Ectodermal cell (in vitro differentiated cells): ENCODE data around the gene CTSD.

Source experiments
- H3K27ac ChIP-seq: 2 replicates; pipeline ENCODE4 v1.7.0; 2013; ENCODE audit warnings: mild to moderate bottlenecking, low read depth, low read length; ENCODE audit not compliant: insufficient read depth, poor library complexity, severe bottlenecking
- H3K27me3 ChIP-seq: 2 replicates; pipeline ENCODE4 v1.7.0; 2013; ENCODE audit warnings: mild to moderate bottlenecking, low read length; ENCODE audit not compliant: insufficient read depth, control insufficient read depth, poor library complexity, severe bottlenecking
- H3K36me3 ChIP-seq: one replicate; pipeline ENCODE4 v1.7.0; 2013; ENCODE audit warnings: low read length; ENCODE audit not compliant: control insufficient read depth, insufficient read depth
- H3K4me1 ChIP-seq: one replicate; pipeline ENCODE4 v1.7.0; 2013; ENCODE audit warnings: low read length; ENCODE audit not compliant: control insufficient read depth, insufficient read depth
- H3K4me3 ChIP-seq: 2 replicates; pipeline ENCODE4 v1.7.0; 2013; ENCODE audit warnings: low read depth, low read length, control low read depth; ENCODE audit not compliant: insufficient read depth
- H3K9me3 ChIP-seq: 2 replicates; pipeline ENCODE4 v1.7.0; 2013; ENCODE audit warnings: mild to moderate bottlenecking, low read length, moderate library complexity; ENCODE audit not compliant: control insufficient read depth
- WGBS, 2 experiments: methylation state at CpG; one replicate each; pipeline ENCODE4 v1.1.7; 2013; ENCODE audit warnings: missing lambda C conversion rate in 2 of 2; 5-methylcytosine and 5-hydroxymethylcytosine counted together

Gene CTSD

DNA sequence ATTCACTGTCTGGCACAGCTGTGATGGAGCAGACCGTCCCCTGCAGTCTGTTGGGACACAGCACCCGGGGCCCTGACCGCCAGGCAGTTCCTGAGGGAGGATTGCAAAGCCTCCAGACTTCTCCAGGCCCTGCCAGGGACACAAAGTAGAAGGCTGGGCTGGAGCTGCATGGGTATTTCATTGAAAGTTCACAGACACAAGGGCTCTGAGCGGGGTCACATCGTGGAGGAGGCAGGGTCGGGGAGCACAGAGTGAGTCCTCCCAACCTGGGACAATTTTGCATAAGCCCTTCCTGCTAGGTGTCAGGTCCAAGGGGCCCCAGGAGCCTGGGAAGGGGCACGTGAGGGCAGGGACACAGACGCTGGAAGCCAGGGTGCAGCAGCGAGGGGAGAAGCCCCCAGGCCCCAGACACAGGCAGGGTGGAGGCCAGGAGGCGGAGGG lies 29.1 kb downstream of the CTSD start:
- H3K36me3 ChIP-seq = no peaks in the 10 kb centered on the region
- no peak overlapping the region for H3K4me3 ChIP-seq
- peaks cover 7% of the 10 kb centered on the region for H3K4me1 ChIP-seq
- H3K27ac ChIP-seq = no peak overlapping the region
- H3K9me3 ChIP-seq = no peaks in the 10 kb centered on the region
- H3K27me3 ChIP-seq = peaks cover 5% of the 10 kb centered on the region
- WGBS, 2 experiments = 84% methylated on average over 10 of the region's 10 CpGs

DNA sequence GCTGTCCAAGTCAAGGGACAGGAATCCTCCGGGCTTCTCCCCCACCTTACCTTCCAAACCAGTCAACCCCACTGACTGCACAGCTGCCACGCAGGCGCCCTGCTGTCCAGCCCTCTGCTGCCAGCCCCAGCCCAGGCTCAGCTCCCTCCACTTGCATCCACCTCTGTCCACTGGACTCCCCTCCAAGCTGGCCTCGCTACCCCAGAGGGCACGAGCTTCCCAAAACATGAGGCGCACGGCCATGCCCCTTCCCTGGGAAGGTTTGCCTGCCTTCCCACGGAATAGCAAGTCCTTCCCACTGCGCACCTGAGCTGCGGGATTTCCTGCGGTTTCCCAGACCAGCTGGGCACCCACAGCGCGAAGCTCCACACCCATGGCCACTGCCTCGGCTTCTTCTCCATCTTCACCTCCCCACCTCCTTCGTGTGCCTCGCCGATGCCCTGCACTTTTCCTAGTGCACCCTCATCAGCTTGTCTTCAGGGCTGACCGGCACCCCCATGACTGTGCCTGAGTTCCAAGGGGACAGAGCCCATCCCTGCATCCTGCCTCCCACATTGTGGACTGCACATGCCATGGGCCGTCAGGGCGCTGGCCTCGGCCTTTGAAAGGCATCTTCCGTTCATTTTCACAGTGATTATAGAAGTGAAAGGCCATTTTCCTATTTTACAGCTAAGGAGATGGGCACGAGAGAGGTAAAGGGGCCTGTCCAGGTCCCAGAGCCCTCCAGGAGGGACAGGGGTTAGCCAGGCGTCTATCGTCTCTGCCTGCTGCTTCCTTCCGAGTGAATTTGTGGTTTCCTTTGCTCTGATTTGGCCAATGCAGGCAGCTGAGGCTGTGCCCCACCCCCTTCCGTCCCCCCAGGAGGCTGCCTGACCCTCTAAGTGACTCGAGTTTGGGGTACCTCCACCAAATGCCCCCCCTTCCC lies 29.7 kb downstream of the CTSD start:
- H3K4me1 ChIP-seq = peaks cover 7% of the 10 kb centered on the region
- no peak overlapping the region for H3K4me3 ChIP-seq
- no peaks in the 10 kb centered on the region for H3K27me3 ChIP-seq
- no peak overlapping the region for H3K27ac ChIP-seq
- WGBS, 2 experiments = 89% methylated on average over 28 of the region's 28 CpGs
- no peaks in the 10 kb centered on the region for H3K9me3 ChIP-seq
- no peaks in the 10 kb centered on the region for H3K36me3 ChIP-seq

DNA sequence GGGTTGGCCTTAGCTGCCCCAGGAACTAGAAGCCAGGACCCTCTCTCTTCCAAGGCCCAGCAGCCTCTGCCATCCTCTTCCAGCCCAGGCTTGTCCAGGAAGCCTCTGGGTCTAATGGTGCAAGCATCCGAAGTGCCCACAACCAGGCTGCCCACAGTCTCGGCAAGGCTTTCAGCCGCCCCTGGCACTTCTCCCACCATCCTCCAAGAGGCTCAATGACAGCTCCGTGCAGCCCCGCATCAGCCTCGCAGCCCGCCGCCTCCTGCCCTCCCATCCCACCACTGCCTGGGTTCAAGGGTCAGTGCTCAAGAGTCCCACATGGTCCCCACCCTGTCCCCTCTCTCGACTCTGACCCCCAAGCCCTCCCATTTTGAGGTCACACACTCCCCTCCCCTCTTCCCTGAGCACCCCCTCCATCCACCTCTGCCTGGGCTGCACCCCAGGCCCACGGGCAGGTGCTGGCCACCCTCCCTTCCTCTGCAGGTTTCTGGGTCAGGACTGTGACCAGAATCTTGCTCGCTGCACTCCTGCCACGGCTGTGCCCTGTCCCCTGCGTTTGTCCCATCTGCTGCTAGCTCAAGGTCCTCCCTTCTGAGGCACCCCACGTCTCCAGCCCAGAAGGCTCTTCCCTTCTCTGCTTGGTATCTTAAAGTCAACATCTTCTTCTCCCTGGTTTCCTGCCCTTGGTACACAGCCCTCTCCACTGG lies 30.6 kb downstream of the CTSD start:
- 87 to 90% methylated on average over 14 of the region's 14 CpGs for WGBS, 2 experiments
- Histone ChIP-seq H3K36me3 (no peaks in the 10 kb centered on the region), H3K4me1 (peaks cover 7% of the 10 kb centered on the region), H3K4me3 (no peak overlapping the region), H3K27me3 (no peaks in the 10 kb centered on the region), H3K27ac (no peak overlapping the region), H3K9me3 (no peaks in the 10 kb centered on the region)

DNA sequence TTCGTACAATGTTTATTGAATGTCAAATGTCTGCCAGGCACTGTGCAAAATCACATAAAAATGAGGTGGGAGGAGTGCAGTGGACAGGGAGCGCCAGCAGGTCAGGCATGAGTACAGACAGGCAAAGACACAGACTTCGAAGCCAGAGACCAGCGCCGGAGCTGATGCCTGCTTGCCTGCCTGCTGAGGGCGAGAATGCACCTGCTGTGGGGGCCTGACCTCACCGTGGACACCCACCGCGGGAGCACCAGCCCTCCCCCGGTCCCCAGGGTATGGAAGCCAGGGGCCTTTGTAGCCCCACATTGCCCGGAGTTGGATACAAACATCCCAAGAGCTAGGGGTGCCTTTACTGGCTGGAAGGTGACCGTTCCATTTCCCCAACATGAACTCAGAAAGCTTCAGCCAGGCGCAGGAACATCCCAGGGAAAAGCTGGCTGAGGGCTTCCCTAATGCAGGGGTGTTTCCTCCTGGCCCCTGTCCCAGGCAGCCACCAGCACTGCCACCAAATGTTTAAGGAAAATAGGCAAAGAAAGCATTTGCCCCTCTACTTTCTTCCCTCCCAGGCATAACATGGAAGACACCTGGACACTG lies 31.2 kb downstream of the CTSD start:
- Histone ChIP-seq H3K9me3 (no peaks in the 10 kb centered on the region), H3K36me3 (no peaks in the 10 kb centered on the region), H3K27ac (no peak overlapping the region), H3K4me3 (no peak overlapping the region), H3K4me1 (peaks cover 7% of the 10 kb centered on the region), H3K27me3 (no peaks in the 10 kb centered on the region)
- WGBS, 2 experiments = 54 to 59% methylated on average over 13 of the region's 13 CpGs

DNA sequence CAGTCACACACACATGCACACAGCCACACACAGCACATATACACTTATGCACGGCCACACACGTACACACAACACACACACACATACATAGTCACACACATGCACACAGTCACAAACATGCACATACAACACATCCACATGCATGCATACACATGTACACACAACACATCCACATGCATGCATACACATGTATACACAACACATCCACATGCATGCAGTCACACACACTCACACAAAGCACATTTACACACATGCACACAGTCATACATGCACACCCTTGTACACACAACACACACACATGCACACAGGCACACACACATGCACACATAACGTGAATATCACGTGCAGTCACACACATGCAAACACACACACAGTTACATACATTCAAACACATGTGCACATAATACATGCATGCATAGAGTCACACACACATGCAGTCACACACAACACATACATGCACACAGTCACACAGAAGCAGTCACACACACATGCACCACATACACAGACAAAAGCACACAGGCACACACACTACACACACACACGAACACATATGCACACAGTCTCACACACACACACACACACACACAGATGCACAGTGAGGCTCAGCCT lies 32.2 kb downstream of the CTSD start:
- no peak overlapping the region for H3K27ac ChIP-seq
- peaks cover 7% of the 10 kb centered on the region for H3K4me1 ChIP-seq
- H3K9me3 ChIP-seq = no peaks in the 10 kb centered on the region
- no peaks in the 10 kb centered on the region for H3K36me3 ChIP-seq
- no peak overlapping the region for H3K4me3 ChIP-seq
- H3K27me3 ChIP-seq = peaks cover 4% of the 10 kb centered on the region
- 89 to 93% methylated on average over 5 of the region's 5 CpGs for WGBS, 2 experiments

DNA sequence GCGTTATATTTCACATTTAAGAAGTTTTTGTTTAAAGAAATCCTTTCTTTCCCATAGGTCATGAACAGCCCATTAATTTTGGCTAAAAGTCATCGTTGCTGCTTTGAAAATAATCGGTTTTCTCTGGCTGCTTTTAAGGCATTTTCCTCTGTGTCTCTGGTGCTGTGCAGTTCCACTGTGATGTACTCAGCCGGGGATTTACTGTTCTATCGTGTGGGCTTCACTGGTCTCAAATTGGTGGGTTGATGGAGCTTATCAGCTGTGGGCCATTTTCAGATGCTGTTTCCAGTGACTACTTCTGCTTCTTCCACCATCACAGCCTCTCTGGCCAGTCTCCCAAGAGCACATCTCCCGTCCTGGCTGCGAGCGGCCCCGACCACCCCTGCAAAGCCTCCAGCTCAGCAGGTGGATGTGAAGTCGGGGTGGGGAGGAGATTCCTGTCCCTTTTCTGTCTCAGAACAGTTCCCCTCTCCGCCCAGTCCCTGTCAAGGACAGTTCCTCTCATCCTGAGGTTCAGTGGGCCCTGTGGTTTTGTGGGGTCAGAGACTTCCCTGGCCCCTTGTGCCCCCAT lies 33.6 kb downstream of the CTSD start:
- H3K4me3 ChIP-seq = no peak overlapping the region
- no peaks in the 10 kb centered on the region for H3K9me3 ChIP-seq
- peaks cover 4% of the 10 kb centered on the region for H3K27me3 ChIP-seq
- no peak overlapping the region for H3K27ac ChIP-seq
- 84% methylated on average over 11 of the region's 11 CpGs for WGBS, 2 experiments
- no peaks in the 10 kb centered on the region for H3K36me3 ChIP-seq
- peaks cover 7% of the 10 kb centered on the region for H3K4me1 ChIP-seq

DNA sequence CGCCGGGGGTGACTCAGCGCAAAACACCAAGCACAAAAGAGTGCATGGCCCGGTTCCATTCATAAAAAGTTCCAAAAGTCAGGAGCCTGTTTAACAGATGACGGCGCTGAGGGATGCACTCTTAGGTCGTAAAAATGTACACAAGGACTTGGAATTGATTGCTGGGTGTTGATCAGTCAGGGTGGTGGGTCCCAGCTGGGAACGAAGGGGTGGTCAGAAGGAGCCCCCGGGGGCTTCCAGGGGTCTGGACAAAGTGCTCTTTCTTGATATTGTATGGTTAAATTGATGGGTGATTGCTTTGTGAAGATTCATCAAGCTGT lies 34.1 kb downstream of the CTSD start:
- H3K4me1 ChIP-seq = peaks cover 7% of the 10 kb centered on the region
- WGBS, 2 experiments = 93% methylated on average over 9 of the region's 9 CpGs
- no peak overlapping the region for H3K27ac ChIP-seq
- no peaks in the 10 kb centered on the region for H3K9me3 ChIP-seq
- H3K4me3 ChIP-seq = no peak overlapping the region
- no peaks in the 10 kb centered on the region for H3K36me3 ChIP-seq
- H3K27me3 ChIP-seq = peaks cover 4% of the 10 kb centered on the region

DNA sequence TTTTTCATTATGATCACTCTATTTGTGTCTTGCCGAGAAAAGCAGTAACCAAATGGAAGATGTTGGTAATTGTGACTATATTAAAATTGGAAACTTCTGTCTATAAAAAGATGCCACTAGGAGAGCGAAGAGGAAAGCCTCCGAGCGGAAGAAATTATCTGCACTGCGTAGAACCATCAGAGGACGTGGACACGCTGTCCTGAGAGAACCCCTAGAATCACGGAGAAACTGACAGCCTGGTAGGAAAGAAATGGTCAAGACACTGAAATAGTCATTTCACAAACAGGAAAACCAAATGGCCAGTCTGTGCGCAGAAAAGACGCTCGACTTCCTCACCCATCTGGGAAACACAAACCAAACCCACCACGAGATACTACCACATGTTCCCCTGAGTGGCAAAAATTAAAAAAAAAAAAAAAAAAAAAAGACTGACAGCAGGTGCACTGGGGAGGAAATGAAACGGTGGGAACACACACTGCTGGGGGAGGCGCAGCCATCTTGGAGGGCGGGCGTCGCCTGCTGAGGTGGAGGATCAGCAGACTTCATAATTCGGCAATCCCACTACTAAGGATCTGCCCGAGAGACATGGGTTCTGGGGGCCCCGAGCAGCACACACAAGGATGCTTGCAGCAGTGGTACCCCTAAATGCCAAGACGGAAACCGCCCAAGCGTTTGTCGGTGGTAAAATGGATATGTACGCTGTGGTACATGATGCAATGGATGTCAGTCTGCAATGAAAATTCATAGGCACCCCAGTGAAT lies 34.6 kb downstream of the CTSD start:
- no peaks in the 10 kb centered on the region for H3K9me3 ChIP-seq
- no peak overlapping the region for H3K4me3 ChIP-seq
- no peaks in the 10 kb centered on the region for H3K36me3 ChIP-seq
- no peak overlapping the region for H3K27ac ChIP-seq
- peaks cover 4% of the 10 kb centered on the region for H3K27me3 ChIP-seq
- H3K4me1 ChIP-seq = peaks cover 7% of the 10 kb centered on the region
- WGBS, 2 experiments = 92 to 93% methylated on average over 25 of the region's 25 CpGs

DNA sequence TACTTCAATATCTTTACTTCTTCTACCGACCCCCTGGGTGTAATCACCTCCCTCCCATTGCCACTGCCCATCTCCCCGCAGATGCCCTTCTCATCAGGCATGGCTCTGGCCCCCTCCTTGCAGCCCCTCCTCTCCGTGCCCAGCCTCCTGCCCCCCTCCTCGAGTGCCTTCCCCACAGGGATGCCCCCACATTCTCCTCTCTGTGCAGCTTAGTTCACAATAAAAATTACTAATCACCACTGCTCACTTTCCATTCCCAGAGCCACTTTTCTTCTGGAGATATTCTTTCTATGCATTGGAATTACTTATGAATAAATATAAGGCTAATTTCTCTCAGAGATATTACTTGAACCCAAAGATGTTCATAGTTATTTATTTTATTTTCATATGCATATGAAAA lies 35.4 kb downstream of the CTSD start:
- no peaks in the 10 kb centered on the region for H3K9me3 ChIP-seq
- H3K27ac ChIP-seq = no peak overlapping the region
- H3K4me3 ChIP-seq = no peak overlapping the region
- H3K36me3 ChIP-seq = no peaks in the 10 kb centered on the region
- peaks cover 4% of the 10 kb centered on the region for H3K27me3 ChIP-seq
- WGBS, 2 experiments = 70 to 78% methylated on average over 4 of the region's 4 CpGs
- H3K4me1 ChIP-seq = peaks cover 7% of the 10 kb centered on the region
